NCI-H128 (cell line): ENCODE data around the gene HOXA3.

Experiments
- DNase-seq: peaks from one replicate; lab custom pipeline; 2025; ENCODE audit not compliant: unreplicated experiment; lab: John Stamatoyannopoulos, UW

Gene HOXA3

GRCh38 chr7:27116962-27117886 lies 35.2 kb downstream of the HOXA3 start:
- no peak for DNase-seq

- DNase-seq = no peak
Measured at GRCh38 chr7:27116031-27116961, 36.1 kb downstream of the HOXA3 start.

DNA sequence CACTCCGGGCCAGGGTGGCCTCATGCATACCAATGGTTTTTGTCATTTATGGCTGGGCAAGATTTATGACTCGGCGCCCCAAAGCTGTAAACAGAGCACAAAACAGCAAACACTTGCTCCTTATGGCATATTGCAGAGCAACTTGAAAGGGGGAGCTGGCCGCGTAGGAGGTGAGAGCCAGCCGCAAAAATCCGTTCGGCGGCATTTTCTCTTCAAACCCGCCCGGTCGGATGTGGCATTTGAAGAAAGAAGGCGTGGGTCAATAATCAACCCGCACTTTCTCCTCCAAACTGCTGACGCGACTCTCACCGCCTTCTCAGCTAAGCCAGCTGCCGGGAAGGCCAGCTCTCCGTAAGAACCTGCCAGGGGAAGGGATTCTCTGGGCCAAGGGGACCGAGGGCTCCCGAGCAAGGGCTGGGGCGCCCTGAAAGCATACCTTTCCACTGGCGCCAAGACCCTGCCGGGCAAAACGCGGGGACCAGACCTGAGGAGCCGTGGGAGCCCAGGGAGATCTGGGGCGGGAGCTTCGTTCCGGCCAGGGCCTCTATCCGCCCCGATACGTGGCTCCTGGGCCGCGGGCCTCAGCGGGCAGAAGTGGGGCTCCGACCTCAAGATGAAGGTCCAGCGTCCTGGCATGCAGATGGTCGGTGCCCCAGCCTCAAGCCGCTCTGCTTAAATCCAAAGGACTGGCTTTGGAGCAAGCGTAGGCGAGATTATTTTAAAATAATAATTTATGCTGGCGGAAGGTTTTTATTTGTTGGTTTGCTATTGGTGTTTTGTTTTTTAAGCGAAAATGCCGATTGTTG lies 37.0 kb downstream of the HOXA3 start:
- no peak for DNase-seq

GRCh38 chr7:27114881-27115220 lies 37.5 kb downstream of the HOXA3 start:
- no peak for DNase-seq

DNA sequence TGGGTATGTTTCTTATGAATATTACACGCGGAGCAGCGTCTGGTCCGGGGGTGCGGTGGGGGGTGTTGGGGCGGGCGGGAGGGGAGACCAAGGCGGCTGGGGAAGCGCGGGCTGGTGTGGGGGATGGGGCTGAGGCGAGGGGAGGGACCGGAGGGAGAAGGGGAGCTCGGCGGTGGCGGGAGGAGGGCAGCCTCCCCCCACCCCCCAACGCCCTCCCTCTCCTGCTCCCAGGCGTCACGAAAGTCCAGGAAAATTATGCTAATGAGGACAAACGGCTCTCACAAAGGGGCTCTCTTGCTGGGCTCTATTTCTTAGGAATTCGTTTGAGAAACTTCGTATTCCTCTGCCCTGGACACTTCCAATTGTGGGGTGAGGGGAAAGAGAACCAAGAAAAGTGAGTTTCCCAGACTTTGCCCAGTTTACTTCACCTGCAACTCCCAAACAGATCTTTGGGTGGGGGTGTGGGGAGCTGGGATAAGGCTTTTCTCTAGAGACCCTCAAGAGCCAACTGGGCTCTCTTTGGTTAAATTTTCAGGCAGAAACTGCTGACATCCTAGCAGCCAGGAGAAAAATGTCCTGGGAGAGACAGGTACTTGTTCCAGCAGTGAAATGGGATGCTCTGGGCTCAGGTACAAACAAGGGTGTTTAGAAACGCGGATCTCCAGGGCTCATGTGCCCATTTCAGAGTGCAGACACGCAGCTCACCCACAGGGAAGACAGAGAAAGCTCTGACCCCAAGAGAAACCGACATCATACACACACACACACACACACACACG lies 38.2 kb downstream of the HOXA3 start:
- no peak for DNase-seq

GRCh38 chr7:27112955-27113949 lies 39.1 kb downstream of the HOXA3 start:
- DNase-seq = no peak

DNA sequence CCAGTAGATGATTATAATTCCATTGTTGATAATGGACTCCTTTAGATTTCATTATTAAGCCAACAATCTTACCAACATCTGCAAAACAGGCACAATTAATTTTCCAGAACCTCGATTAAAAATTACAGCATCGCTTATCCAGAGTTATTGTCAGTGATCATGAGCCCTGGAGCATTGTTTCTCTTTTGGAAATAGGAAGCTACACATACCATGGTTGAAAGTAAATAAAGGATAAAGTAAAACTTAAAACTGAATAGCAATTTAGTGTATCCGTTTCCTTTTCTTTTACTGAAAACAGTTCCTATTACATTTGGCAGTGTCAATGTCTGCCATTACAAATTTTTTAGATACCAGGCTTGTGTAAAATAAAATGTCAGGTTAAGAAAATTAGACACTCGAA lies 40.0 kb downstream of the HOXA3 start:
- DNase-seq = no peak

DNA sequence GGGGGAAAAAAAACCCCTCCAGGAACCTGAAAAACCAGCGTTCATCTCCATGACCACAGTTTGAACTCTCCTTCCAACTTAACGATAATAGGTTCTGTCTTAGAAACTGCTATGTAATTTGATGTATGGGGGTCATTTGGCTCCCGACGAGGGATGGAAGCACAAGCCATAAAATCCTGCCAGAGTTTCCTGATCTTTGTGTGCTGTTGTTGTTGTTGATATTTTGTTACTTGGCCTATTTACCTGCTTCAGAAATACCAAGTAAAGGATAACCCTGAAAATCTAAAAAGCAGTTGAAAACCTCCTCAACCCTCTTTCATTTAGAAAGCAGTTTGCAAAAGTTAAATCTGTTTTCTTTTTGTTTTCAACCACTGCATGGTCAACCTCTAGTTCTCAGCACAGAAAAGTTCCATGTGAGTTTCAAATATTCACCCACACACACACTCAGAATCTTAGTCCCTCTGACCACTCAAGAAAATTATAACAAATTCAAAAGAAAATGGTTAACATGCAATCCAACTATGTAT lies 40.6 kb downstream of the HOXA3 start:
- DNase-seq = no peak

DNA sequence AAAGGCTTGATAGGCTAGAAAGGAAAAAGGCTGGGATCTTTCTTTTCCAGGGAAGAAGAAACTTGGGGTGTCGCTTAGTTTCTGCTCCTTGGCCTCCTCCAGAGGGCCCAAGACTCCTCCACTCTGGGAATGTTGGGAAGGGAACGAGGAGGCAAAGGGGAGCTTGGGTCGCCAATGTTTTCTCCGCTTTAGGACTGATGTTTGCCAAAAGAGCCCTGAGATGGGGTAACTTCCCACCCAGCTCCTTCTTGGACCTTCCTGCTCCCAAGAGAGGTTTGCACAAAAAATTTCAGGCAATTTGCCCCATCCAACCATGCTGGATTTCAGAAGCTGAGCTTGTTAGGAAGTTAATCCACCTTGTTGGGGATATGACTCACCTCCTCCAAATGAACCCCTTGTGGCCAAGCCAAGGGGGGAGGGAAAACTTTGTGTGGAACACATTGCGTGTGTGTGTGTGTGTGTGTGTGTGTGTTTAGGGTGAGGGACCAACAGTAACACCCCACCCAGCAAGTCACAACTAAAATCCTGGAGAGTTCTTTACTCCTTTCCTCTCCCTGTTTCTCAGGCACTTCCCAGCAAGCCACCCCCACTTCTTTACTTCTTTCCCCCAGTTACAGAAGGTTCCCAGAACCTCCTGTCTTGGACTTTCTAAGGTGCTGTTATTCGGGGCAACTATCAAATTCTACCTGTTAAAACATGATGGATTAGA lies 41.2 kb downstream of the HOXA3 start:
- no peak for DNase-seq

- DNase-seq = no peak
Measured at GRCh38 chr7:27110186-27111031, 42.0 kb downstream of the HOXA3 start.

GRCh38 chr7:27109466-27110185 lies 42.8 kb downstream of the HOXA3 start:
- DNase-seq = no peak

GRCh38 chr7:27108390-27109127 lies 43.8 kb downstream of the HOXA3 start:
- no peak for DNase-seq

- DNase-seq = no peak
Measured at GRCh38 chr7:27107391-27108381, 44.7 kb downstream of the HOXA3 start.

GRCh38 chr7:27106901-27107240 lies 45.5 kb downstream of the HOXA3 start:
- DNase-seq = no peak
